GM18858 (cell line): ENCODE measurements around the gene SMAD3.

Experiments used
- ATAC-seq: cut with Tn5 transposase; IDR thresholded peaks from one replicate; pipeline ENCODE4 v1.9.1; 2021; ENCODE audit not compliant: unreplicated experiment

Gene SMAD3

DNA sequence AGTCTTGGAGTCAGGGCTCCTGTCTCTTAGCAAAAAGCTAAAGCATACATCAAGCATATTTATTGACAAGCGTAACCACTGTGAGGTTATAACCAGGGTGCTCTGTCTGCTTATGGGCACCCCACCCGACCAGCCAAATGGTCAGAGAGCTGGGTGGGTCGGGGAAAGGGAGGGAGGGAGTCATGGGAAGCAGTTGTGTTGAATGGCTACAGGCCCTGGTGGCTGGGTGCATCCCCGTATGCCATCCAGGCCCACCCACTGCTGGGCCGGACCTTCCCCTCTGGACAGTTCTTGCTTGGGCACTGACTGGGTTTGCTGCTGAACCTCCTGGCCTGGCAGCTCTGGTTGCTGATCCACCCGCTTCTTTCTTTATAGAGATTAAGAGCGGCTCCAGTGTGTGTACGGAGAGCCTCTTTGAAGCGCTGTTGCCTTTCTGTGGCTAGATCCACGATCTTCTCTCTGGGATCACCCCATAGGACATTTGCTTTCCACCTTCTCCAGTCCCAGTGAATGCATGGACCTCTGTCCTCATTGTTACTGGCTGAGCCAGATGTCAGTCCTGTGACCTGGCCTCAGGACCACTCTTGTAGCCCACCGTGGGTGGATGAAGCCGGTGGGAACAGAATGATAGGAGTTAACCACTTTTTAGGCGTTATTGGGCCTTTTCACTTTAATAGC, 59.6 kb downstream of the SMAD3 start:
- ATAC-seq, result no peak

DNA sequence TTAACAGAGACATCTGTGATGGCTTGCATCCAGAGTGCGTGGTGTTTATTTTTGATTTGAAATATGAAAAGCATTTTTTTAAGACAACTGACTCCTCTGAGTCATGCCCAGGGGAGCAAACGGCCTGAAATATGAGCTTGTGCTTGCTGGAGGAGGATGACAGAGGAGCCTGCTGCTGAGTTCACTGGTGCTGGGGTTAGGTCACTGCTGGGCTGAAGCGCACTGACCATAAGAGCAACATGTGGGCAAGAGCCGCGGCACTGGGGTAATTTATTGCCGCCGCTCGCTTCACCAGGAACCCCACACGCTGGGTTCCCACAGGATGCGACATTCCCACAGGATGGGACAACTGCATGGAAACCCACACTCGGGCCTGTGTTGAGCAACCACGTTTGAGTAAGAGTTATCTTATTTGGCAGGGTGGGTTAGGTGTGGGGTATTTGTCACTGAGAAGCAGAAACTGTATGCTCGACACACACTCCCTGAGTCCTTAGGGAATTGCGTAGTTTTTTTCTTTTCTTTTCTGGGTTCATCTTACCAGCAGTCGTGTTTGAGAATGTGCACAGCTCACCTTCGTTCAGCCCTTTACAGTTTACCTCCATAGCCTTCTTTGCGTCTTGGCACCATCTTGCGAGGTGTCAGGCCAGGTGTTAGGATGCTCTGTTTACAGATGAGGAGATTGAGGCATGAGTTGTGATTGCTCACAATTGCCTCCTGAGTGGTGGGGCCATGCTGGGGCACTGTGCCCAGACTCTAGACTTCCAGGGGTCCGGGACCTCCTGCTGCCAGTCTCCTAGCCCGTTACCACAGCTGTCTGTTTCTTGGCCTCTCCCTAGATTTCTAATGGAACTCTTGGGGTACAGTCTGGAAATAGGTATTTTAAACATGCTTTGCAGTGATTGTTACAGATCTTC, 60.4 kb downstream of the SMAD3 start:
- no peak for ATAC-seq

DNA sequence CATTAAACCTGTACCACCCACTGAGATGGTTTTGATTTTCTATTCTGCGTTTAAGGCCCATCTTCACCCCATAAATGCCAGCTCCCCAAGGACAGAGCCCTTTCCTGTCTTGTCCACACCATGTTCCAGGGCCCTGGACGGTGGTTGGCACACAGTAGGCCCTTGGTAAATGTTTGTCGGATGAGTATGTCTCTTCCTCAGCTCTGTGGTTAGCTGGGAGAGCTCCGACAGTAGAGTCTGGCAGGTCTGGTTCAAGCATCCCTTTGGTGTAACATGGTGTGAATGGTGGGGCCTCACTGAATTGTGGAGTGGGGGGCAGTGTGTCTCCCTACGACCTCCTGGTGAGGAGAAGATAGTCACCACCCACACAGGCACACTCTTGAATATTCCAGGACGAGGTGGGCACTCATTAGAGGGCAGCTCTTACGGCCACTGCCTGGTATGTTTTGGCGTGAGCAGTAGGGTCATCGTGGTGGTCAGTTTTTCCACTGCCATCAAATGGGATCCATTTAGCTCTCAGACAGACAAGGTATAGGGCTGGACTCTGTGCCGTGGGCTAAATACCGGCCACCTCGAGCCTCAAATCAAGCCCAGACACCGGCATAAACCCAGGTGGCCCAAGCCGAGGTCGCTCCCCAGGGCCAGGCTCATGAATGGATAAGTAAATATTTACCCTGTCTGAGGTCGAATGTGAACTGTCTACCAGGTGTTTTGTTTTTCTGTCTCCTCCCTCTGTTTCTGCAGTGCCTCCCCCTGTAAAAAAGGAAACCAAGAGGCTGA, 61.3 kb downstream of the SMAD3 start:
- no peak for ATAC-seq

DNA sequence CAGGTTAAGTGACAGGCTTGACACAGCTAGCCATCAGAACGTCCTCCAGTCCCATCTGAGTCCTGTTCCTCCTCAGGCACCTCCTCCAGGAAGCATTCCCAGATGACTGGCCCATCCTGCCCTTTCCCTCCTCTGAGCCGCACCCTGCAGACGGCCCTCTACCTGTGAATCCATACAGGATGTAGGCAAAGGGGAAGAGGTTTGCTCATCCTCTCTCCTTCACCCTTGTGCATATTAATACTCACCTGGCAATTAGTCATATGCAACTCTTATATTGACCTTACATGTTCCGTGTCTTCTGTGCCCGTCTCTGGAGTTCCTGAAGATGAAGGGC, 61.9 kb downstream of the SMAD3 start:
- no peak for ATAC-seq

DNA sequence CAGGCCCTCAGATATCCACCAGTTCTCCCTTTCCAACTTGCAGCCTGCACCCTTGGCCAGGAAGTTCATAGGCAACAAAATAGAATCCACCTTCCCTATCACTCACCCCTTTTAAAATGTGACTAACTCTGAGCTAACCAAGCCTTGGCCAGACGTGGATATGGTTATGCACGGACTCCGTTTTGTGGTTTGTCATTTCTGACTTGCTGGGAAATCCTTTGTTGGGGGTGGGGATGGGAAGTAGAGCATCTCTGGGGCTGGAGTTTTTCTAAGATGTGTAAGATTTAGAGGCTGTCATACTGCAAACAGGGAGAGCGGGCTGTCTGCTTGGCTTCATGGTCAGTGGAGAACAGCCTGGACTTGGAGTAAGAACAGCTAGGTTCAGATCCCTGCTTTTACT, 62.6 kb downstream of the SMAD3 start:
- no peak for ATAC-seq

DNA sequence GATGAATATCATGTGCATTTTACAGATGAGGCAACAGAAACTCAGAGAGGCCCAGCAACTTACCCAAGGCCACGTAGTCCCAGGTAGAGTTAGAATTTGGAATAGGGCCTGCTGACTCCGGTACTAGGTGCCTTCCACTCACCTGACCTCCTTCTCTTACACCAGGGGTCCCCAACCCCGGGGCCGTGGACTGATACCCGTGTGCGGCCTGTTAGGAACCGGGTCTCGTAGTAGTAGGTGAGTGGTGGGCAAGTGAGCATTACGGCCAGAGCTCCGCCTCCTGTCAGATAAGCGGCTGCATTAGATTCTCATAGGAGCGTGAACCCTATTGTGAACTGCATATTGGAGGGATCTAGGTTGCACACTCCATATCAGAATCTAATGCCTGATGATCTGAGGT, 64.8 kb downstream of the SMAD3 start:
- ATAC-seq, result no peak

DNA sequence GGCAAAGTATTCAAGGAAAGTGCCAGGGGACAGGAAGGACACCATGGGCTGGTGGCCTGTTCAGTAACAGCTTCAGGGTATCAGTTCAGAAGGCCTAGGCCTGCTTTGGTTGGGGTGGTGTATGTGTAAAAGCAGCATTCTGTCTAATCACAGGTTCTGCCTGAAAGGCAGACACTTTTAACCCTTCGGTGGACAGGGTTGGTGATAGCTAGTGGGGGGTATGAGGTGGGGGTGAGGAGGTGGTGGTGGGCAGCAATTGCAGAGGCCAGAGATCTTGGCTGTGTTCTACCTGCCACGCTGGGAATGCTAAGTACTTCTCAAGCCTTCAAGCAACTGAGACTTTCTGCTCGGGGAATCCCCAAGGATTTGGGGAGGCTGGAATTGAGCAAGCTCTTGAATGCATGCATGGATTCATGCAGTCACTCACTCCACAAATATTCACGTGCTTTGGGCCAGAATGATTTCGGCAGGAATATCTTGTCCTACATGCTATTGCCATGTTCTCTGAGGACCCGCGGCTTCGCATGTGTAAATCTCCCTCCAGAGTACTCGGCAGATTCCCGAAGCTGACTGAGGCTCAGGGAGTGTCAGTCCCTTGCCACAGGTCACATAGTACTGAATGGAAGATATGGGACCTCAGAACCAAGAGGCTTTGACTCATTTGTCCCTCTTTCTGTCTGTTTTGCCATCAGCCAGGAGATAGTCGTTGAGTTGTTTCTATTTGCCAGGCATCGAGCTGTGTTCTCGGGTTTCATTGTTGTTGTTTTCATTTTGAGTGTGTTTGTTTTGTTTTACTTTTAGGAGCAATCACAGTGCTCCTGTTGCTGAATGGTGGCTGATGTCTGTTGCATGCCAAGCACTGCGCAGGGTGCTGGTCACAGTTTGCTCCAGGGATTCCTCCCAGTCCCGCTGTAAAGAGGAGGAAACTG, 65.5 kb downstream of the SMAD3 start:
- ATAC-seq, result no peak

DNA sequence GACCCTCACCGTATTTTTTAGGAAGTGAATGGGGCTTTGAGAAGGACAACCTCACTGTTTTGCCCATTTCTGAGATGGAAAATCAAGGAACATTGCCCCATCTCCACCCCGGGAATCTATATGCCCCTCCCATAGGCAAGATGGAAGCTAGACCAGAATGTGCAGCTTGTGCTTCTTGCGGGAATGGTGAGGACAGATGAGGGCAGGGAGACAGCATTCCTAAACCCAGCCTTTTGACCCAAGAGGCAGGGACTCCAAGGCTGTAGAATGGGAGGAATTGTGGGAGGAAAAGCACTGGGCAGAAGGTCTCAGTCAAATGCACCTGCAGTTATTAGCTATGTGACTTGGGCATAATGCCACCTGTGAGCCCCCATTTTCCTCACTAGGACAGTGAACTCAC, 66.9 kb downstream of the SMAD3 start:
- no peak for ATAC-seq

DNA sequence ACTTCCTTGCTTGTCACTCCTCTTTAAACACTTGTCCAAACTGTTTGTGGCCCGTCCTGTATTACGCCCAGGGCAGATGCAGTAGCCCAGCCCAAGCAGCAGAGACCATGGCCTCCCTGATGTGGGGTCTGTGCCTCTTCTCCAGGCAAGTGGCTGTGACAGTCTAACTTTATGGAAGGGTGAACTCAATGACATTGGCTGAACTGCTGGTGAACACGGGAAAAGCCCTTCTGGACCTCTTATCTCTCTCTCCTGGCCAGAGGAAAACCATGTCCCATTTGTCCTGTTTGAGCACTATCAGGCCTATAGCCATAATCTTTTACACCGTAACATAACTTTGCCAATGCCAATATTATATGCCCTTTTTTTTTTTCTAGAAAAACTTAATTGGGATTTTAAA, 67.6 kb downstream of the SMAD3 start:
- no peak for ATAC-seq

DNA sequence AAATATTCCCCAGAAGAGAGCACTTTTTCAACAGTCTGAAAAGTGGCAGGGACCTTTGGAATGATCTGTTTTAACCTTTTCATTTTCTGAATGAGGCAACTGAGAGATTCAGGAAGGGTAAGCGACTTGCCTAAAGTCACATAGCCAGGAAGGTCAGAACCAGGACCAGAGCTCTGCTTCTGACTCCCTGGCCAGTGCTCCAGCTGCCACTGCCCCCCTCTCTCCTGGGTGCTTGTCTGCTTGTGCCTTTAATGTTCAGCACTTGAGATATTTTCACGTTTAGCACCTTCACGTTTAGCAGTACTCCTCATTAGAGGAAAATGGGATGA, 68.3 kb downstream of the SMAD3 start:
- peak; percentile 13 for ATAC-seq

DNA sequence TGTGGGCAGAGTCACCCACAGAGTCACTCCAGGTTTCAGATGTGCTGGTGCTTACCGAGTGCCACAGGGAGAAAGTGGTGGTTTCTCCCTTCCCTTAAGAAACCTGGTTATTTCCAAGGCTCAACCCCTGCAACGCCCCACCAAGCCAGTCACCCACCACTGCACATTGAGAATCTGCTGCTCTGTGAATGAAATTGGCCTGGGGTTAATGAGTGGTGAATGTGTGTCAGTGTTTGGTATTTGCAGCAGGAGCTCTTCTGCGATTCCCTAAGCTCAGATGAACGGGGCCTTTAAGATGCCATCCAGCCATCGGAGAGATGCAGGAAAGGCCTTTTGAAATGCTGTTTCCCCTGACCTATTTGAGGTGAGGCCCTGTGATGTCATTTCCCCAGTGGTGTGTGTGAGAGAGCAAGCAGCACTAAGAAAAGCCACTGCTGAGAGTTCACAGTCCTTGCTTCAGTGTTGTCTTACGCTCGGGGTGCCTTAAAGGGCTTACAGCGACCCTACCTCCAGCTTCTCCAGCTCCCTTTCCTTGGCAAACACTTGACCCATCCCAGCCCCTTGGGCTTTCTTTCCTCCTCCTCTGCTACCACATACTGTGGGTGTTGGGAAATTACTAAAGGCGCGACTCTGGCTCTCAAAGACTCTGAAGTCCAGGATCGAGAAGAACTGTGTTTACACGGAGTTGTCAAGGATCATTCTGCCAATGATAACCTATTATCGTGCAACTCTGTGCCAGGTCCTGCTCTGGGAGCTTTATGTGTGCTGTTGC, 68.9 kb downstream of the SMAD3 start:
- peak; percentile 59 for ATAC-seq

DNA sequence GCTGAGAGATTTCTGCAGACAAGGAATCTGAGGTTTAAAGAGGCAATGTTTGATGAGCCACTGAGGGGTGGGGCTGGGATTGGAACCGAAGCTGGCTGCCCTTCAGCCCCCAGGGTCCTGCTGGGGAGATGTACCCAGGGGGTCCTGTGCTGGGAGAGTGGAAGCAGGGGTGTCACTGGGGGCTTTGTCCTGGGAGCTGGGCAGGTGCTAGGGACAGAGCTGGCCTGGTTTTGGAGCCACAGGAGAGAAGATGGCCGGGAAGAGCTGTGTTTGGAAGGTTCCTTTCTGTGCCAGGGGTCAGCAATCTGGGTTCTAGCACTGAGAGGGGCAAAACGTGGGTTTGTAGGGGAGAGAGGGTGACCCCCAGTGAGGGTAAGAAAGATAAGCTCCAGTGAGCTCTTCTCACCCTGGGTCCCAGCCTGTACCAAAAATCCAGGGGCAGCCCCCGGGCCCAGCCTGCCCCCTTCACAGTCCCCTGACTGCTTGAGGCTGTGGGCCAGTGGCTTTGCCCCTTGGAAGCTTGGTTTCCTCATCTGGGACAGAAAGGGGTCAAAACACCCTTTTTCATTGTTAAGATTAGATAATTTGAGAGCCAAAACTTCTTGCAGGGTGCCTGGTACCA, 69.6 kb downstream of the SMAD3 start:
- ATAC-seq, result no peak

DNA sequence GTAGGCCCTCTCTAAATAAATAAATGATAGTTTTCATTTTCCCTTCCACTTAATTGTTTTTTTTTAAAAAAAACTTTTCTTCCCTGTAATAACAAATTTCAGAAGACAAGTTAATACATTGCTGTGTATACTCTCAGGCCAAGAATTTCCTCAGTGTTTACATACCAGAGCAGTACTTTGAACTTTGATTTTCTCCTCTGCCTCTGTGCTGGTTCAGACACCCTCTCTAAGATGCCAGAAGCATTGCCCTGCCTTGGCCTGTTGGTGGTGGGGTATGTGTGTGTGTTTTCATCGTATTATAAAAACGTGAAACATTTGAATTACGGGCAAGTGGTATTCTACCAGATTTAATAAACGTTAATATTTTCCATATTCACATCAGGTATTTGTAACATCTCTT, 70.1 kb downstream of the SMAD3 start:
- no peak for ATAC-seq

DNA sequence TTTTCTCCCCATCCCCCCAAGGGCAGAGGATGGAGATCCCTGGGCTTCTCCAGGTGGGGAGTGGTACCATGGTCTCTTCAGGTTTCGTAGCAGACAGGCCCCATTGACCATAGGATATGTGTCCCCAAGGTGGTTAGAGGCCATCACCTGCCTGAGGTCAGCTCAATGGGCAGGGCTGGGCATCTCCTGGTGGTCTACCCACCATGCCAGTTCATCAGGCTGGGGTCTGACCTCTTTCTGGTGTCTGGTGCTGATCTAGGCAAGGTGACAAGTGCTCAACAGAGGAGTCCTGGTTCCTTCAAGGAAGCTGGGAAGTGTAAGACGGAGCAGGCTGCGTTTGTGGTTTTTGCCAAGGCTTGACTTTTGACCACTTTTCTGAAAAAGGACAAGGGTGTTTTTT, 71.4 kb downstream of the SMAD3 start:
- no peak for ATAC-seq

DNA sequence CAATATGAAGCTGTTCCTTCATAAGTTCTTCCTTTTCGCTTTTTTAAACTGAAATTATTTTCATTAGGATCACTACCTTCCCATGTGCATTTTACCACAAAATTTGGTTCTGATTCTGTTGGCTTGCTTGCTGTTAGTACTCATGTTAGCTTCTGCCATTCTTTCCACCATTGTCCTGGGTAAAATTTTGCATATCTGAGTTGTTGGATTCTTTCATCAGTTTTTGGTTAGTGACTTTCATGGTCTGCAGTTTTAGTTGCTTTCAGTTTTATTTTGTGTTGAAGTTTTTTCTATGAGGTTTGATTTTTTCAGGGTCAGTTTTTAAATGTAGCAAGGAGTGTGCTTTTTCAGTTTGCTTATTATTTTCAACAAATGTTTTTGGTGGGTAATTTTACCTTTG, 71.9 kb downstream of the SMAD3 start:
- ATAC-seq, result no peak

DNA sequence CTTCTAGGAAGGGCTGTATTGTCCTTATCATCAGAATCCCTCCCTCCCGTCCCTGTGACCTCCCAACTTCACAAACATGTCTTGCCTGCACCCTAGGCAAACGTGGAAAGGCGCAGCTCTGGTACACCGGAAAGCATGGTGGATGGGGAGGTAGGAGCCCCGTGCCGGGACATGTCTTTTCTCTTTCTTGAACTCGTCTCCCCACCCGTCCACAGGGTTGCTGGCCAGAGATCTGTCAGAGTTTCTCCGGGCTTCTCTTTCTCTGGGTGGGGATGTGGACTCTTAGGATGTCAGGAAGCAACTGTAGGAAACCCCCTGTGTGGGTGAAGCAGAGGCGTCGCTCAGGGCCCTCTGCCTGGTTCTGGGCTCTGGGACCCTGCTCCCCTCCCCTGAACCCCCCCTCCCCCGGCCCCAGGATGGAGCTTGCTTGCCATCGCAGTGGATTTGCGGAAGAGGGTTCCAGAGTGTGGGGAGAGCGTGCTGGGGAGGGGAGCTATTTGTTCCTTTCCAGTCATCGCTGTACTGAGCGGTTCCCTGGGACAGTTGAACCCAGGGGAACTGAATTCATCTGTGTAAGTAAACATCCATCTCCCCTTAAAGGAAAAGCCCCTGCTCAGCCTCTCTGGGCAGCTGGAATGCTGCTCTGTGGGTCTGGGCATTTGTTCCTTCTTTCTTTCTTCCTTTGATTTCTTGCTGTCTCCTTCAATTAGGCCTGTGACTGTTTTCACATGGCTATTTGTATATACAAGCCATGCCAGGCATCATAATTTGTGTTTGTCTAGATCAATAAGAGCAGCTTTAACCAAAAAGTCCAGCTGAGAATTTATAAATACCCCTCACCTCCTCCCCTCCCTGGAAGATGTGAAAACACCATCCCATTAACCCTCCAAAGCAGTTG, 72.8 kb downstream of the SMAD3 start:
- no peak for ATAC-seq

DNA sequence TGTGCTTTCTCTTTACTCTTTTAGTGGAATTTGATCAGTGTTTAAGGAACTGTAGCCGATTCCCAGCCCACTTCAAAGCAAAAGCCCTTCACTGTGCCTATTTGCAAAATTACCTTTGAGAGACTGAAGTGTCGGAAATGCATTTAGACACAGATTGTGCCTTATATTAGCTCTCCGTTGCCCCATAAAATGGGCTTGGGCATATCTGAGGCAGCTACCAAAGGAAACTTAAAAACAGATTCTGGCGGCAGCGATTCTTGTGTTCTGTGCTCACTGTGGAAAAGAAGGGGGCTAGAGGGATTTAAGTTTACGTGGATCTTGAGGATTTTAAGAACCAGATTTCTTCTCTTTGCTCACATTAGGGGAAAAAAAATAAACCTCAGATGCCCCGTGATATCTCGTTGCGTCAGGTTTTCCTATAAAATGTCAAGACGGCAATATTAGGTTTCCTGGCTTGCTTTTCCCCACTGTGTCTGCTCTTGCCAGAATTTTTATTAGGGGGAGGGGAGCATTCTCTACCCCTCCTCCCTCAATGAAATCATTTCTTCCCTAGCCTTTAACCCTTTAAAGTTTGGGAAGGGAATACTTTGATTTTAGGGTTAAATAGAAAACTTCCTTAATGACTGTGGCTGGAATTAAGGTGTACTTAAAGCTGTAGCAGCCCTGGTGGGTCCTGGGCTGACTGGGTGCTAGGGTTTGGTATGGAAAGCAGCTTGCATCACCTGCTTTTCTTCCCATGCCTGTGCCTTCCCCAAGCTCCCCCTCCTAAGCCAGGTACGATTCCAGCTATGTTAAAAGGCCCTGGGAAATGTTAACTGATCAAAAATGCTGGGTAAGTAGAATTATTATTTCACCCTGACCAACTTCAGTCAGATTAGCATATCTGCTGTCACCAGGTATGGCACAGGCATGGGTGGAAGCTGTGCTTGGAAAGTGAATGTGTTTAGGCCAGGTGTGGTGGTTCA, 73.8 kb downstream of the SMAD3 start:
- no peak for ATAC-seq
